Cardiac muscle cell (in vitro differentiated cells and primary cell): Measurements from ENCODE around the gene ASB15. TPM values are rescaled to one million over a fixed set of nuclear protein-coding genes. Genes with fewer than 3 reads are reported as not detected.

ENCODE experiments used
- polyA plus RNA-seq: library from polyadenylated mRNA; unstranded; fragments of >200 nt; fragmentation: Nextera tagmentation; extraction: Ambion mirVana; gene quantifications from 2 replicates; pipeline ENCODE4 v1.2.1, GENCODE V29; 2016
- total RNA-seq: library from RNA; depleted of rRNA; stranded (reverse); fragments of >200 nt; gene quantifications from 2 replicates; pipeline ENCODE4 v1.2.3, GENCODE V29; 2016

The ASB15 gene
- total and polyA plus RNA-seq, 2 experiments from 2014 or later = not detected

Other genes starting within 250 kb of the ASB15 start
- gene IQUB, start 67.2 kb upstream of the ASB15 start, total RNA-seq = 1.2 and 3.5 TPM in 2 replicates
- 0.20 and 1.1 TPM in 2 replicates for gene IQUB, start 67.2 kb upstream of the ASB15 start, polyA plus RNA-seq
- 63.9 and 64.0 TPM in 2 replicates for gene NDUFA5, start 44.0 kb upstream of the ASB15 start, total RNA-seq
- 216 and 217 TPM in 2 replicates for gene NDUFA5, start 44.0 kb upstream of the ASB15 start, polyA plus RNA-seq
- 19.7 and 24.3 TPM in 2 replicates for gene LMOD2, start 54.0 kb downstream of the ASB15 start, total RNA-seq
- 13.6 and 19.8 TPM in 2 replicates for gene LMOD2, start 54.0 kb downstream of the ASB15 start, polyA plus RNA-seq
- gene WASL, start 147.2 kb downstream of the ASB15 start, total RNA-seq = 19.7 and 25.7 TPM in 2 replicates
- 36.8 and 45.4 TPM in 2 replicates for gene WASL, start 147.2 kb downstream of the ASB15 start, polyA plus RNA-seq
- gene HYAL4, start 243.3 kb downstream of the ASB15 start, total RNA-seq = not detected in 2 replicates
- not detected in 2 replicates for gene HYAL4, start 243.3 kb downstream of the ASB15 start, polyA plus RNA-seq